IMR-90 (cell line): Measurements from ENCODE around the gene CCDC107. TPM values are rescaled to one million over a fixed set of nuclear protein-coding genes. Genes with fewer than 3 reads are reported as not detected.

Experiments used
- ATAC-seq: fragments of 200-7000 bp; cut with Tn5 transposase; 2 replicates; pipeline ENCODE4 v1.9.1; 2020; ENCODE audit warnings: low read depth, mild to moderate bottlenecking, moderate library complexity
- BruUV-seq: library from RNA; stranded (reverse); fragments of 400-500 nt; replicated peaks from 2 replicates; lab custom pipeline; 2021; lab: Mats Ljungman, UMichigan
- CTCF ChIA-PET: fragments of 300-600 bp; formaldehyde crosslinking; extraction: SDS; loops from one replicate; lab custom pipeline; 2021; ENCODE audit warnings: antibody characterized with exemption; lab: Yijun Ruan, JAX
- POLR2A ChIA-PET: fragments of 300-600 bp; sonication (Branson Sonifier 250); formaldehyde crosslinking; loops from one replicate; lab custom pipeline; 2022; ENCODE audit warnings: antibody characterized with exemption; ENCODE audit not compliant: unreplicated experiment; lab: Charles Lee
- DNase-seq: peaks from one replicate; pipeline ENCODE4 v3.0.0; 2013
- H2AFZ ChIP-seq: replicated peaks from 2 replicates; pipeline ENCODE3; 2013; ENCODE audit warnings: low read length, mild to moderate bottlenecking; ENCODE audit not compliant: poor library complexity
- H2AK5ac ChIP-seq: 2 replicates; pipeline ENCODE4 v1.6.1; 2013; ENCODE audit warnings: low read depth, low read length, inconsistent platforms
- H2AK9ac ChIP-seq: replicated peaks from 2 replicates; pipeline ENCODE3; 2013; ENCODE audit warnings: mild to moderate bottlenecking, low read depth, low read length, moderate library complexity; ENCODE audit not compliant: poor library complexity
- H2BK120ac ChIP-seq: 2 replicates; pipeline ENCODE4 v1.6.1; 2013; ENCODE audit warnings: low read depth, low read length, inconsistent platforms
- H2BK15ac ChIP-seq: 3 replicates; pipeline ENCODE4 v1.6.1; 2013; ENCODE audit warnings: low read depth, low read length, inconsistent platforms
- H2BK20ac ChIP-seq: 2 replicates; pipeline ENCODE4 v1.6.1; 2013; ENCODE audit warnings: low read depth, mild to moderate bottlenecking, inconsistent platforms, low read length, moderate library complexity
- H2BK5ac ChIP-seq: 2 replicates; pipeline ENCODE4 v1.6.1; 2013; ENCODE audit warnings: mild to moderate bottlenecking, low read depth, low read length, inconsistent platforms; ENCODE audit not compliant: poor library complexity, severe bottlenecking
- H3K14ac ChIP-seq: replicated peaks from 2 replicates; pipeline ENCODE4 v1.6.1; 2013; ENCODE audit warnings: low read depth, low read length, inconsistent platforms
- H3K18ac ChIP-seq: 2 replicates; pipeline ENCODE4 v1.6.1; 2013; ENCODE audit warnings: low read depth, low read length, control low read depth
- H3K23ac ChIP-seq: 2 replicates; pipeline ENCODE4 v1.6.1; 2013; ENCODE audit warnings: low read depth, low read length, inconsistent platforms
- H3K27ac ChIP-seq: 2 replicates; pipeline ENCODE4 v1.5.1; 2013; ENCODE audit warnings: mild to moderate bottlenecking, control low read depth, low read length; ENCODE audit not compliant: insufficient read depth
- H3K27me3 ChIP-seq: 2 replicates; pipeline ENCODE4 v1.6.1; 2013; ENCODE audit warnings: low read length; ENCODE audit not compliant: control insufficient read depth, insufficient read depth
- H3K36me3 ChIP-seq: 2 replicates; pipeline ENCODE4 v1.6.1; 2013; ENCODE audit warnings: low read length, mixed read lengths; ENCODE audit not compliant: control insufficient read depth, insufficient read depth
- H3K4ac ChIP-seq: 2 replicates; pipeline ENCODE4 v1.6.1; 2013; ENCODE audit warnings: low read depth, low read length, inconsistent platforms
- H3K4me1 ChIP-seq: 2 replicates; pipeline ENCODE4 v1.6.1; 2013; ENCODE audit warnings: low read length, mixed read lengths; ENCODE audit not compliant: control insufficient read depth, insufficient read depth
- H3K4me2 ChIP-seq: 2 replicates; pipeline ENCODE4 v1.6.1; 2013; ENCODE audit warnings: low read depth, mild to moderate bottlenecking, control low read depth, low read length, moderate library complexity
- H3K4me3 ChIP-seq: 2 replicates; pipeline ENCODE4 v1.5.1; 2013; ENCODE audit warnings: low read depth, mild to moderate bottlenecking, control low read depth, low read length, moderate library complexity; ENCODE audit not compliant: insufficient read depth
- H3K56ac ChIP-seq: 2 replicates; pipeline ENCODE4 v1.6.1; 2013; ENCODE audit warnings: low read length, inconsistent platforms; ENCODE audit not compliant: insufficient read depth; ENCODE audit errors: extremely low read depth
- H3K79me1 ChIP-seq, 2 experiments: 2 replicates each; pipeline ENCODE4 v1.6.1; 2013; ENCODE audit warnings: low read length in 2 of 2, inconsistent platforms in 1 of 2, low read depth in 1 of 2
- H3K9ac ChIP-seq: 2 replicates; pipeline ENCODE4 v1.6.1; 2013; ENCODE audit warnings: low read depth, low read length, control low read depth
- H3K9me1 ChIP-seq: 2 replicates; pipeline ENCODE4 v1.6.1; 2013; ENCODE audit warnings: low read length, inconsistent platforms; ENCODE audit not compliant: insufficient read depth
- H3K9me3 ChIP-seq: 2 replicates; pipeline ENCODE4 v1.6.1; 2013; ENCODE audit warnings: low read length; ENCODE audit not compliant: control insufficient read depth, insufficient read depth
- H4K20me1 ChIP-seq: 2 replicates; pipeline ENCODE4 v1.6.1; 2013; ENCODE audit warnings: low read length, inconsistent platforms; ENCODE audit not compliant: insufficient read depth
- H4K5ac ChIP-seq: 2 replicates; pipeline ENCODE4 v1.6.1; 2013; ENCODE audit warnings: mild to moderate bottlenecking, low read depth, low read length, control low read depth
- H4K8ac ChIP-seq, 2 experiments: 2 replicates each; pipeline ENCODE4 v1.6.1; 2013; ENCODE audit warnings: low read depth in 2 of 2, low read length in 2 of 2, control low read depth in 1 of 2, inconsistent platforms in 1 of 2
- H4K91ac ChIP-seq: 2 replicates; pipeline ENCODE4 v1.6.1; 2013; ENCODE audit warnings: low read depth, low read length, inconsistent platforms; ENCODE audit not compliant: insufficient read depth
- BHLHE40 ChIP-seq: fragments of 150-350 bp; IDR thresholded peaks from 2 replicates; pipeline ENCODE4 v1.6.1; 2016; ENCODE audit warnings: mild to moderate bottlenecking, low read depth, low read length
- CEBPB ChIP-seq: IDR thresholded peaks from 2 replicates; pipeline ENCODE4 v1.6.1; 2012; ENCODE audit warnings: low read depth, low read length, improper control_type of control experiment
- CHD1 ChIP-seq: IDR thresholded peaks from 2 replicates; pipeline ENCODE4 v1.6.1; 2012; ENCODE audit warnings: low read depth, low read length, improper control_type of control experiment
- CTCF ChIP-seq: conservative IDR thresholded peaks from 2 replicates; pipeline ENCODE4 v1.5.1; 2012; ENCODE audit warnings: mild to moderate bottlenecking, low read depth, low read length, improper control_type of control experiment
- ELK1 ChIP-seq: fragments of 150-350 bp; IDR thresholded peaks from 2 replicates; pipeline ENCODE4 v1.6.1; 2016; ENCODE audit warnings: low read depth, mild to moderate bottlenecking, low read length, moderate library complexity, borderline replicate concordance
- FOS ChIP-seq: fragments of 150-350 bp; IDR thresholded peaks from 2 replicates; pipeline ENCODE4 v1.6.1; 2016; ENCODE audit warnings: low read depth, low read length
- MAFK ChIP-seq: IDR thresholded peaks from 2 replicates; pipeline ENCODE4 v1.6.1; 2012; ENCODE audit warnings: low read depth, low read length, improper control_type of control experiment
- MAZ ChIP-seq: IDR thresholded peaks from 2 replicates; pipeline ENCODE4 v1.6.1; 2012; ENCODE audit warnings: low read depth, mild to moderate bottlenecking, low read length, improper control_type of control experiment, moderate library complexity, borderline replicate concordance
- MXI1 ChIP-seq: IDR thresholded peaks from 2 replicates; pipeline ENCODE4 v1.6.1; 2012; ENCODE audit warnings: low read depth, mild to moderate bottlenecking, low read length, moderate library complexity, borderline replicate concordance
- NFE2L2 ChIP-seq: fragments of 150-350 bp; IDR thresholded peaks from 2 replicates; pipeline ENCODE4 v1.6.1; 2016; ENCODE audit warnings: low read depth, mild to moderate bottlenecking, low read length
- RAD21 ChIP-seq: IDR thresholded peaks from 2 replicates; pipeline ENCODE4 v1.6.1; 2012; ENCODE audit warnings: low read length, improper control_type of control experiment
- RCOR1 ChIP-seq: IDR thresholded peaks from 2 replicates; pipeline ENCODE4 v1.6.1; 2012; ENCODE audit warnings: mild to moderate bottlenecking, low read length, improper control_type of control experiment; ENCODE audit not compliant: insufficient replicate concordance
- RFX5 ChIP-seq: IDR thresholded peaks from 2 replicates; pipeline ENCODE4 v1.8.0; 2012; ENCODE audit warnings: low read depth, mild to moderate bottlenecking, low read length, moderate library complexity
- USF2 ChIP-seq: fragments of 150-350 bp; IDR thresholded peaks from 2 replicates; pipeline ENCODE4 v1.6.1; 2017; ENCODE audit warnings: mild to moderate bottlenecking, antibody characterized with exemption, low read length, low read depth
- WGBS, 2 experiments: methylation state at CpG; one replicate each; pipeline versions ENCODE4 v1.1.5 to v1.1.7; 2013; ENCODE audit warnings: missing lambda C conversion rate in 2 of 2; ENCODE audit not compliant: insufficient read length in 1 of 2; ENCODE audit errors: extremely low coverage in 2 of 2; 5-methylcytosine and 5-hydroxymethylcytosine counted together
- dilution Hi-C: fragments of 300-500 bp; cut with HindIII; formaldehyde crosslinking; loops from one replicate; pipeline ENCODE4 v1.14.3; 2018; ENCODE audit warnings: low sequenced_read_pairs; ENCODE audit not compliant: unreplicated experiment
- in situ Hi-C: fragments of 300-500 bp; cut with MboI; formaldehyde crosslinking; loops from 3 replicates; pipeline ENCODE4 v1.14.3; 2019; ENCODE audit warnings: low sequenced_read_pairs, inconsistent platforms, mixed read lengths
- intact Hi-C: fragments of 100-400 bp; cut with micrococcal nuclease; formaldehyde crosslinking; loops from 2 replicates; pipeline ENCODE4 v1.10.0; 2022
- polyA plus RNA-seq, 3 experiments: library from polyadenylated mRNA; depleted of rRNA; stranded (reverse); fragments of >200 nt; gene quantifications; 2 replicates each; pipeline ENCODE4 v1.2.3, GENCODE V29; 2012; ENCODE audit warnings: low replicate concordance in 1 of 3
- total RNA-seq: library from RNA; depleted of rRNA; stranded (reverse); fragments of >200 nt; gene quantifications from 2 replicates; pipeline ENCODE4 v1.2.3, GENCODE V29; 2012

Gene CCDC107
- total and polyA plus RNA-seq, 2 of the 4 experiments (the other 2 are of a cell fraction): 6.8 to 21.1 TPM

GRCh38 chr9:35691334-35691650, 33.2 kb downstream of the CCDC107 start:
- no CpG with 5 or more reads among the region's 10 CpGs for WGBS, 2 experiments
- Histone ChIP-seq H3K56ac (peak overlapping the region; percentile 82), H4K5ac (peak overlapping the region; percentile 69), H3K9ac (peak overlapping the region; percentile 95), H2BK20ac (peak overlapping the region; percentile 30; the same call in 1 of the 2 replicates), H3K4me2 (peak overlapping the region; percentile 73), H2AFZ (peak overlapping the region; percentile 85), H2BK120ac (peak overlapping the region; percentile 75), H4K20me1 (peaks cover 37% of the 10 kb centered on the region), H3K4me3 (peak overlapping the region; percentile 56), H2BK15ac (peak overlapping the region; percentile 94; the same call in 1 of the 3 replicates), H3K79me1 (peaks cover 0 to 53% of the 10 kb centered on the region in 2 experiments), H3K23ac (peak overlapping the region; percentile 84; the same call in 1 of the 2 replicates), H3K9me1 (peaks cover 19% of the 10 kb centered on the region), H3K9me3 (no peaks in the 10 kb centered on the region), H2AK9ac (peak overlapping the region; percentile 77), H3K4me1 (peaks cover 19% of the 10 kb centered on the region), H3K4ac (peak overlapping the region; percentile 96), H3K14ac (peak overlapping the region; percentile 91), H2AK5ac (peak overlapping the region; percentile 97), H4K91ac (peak overlapping the region; percentile 97), H4K8ac (peak overlapping the region; percentile 93 to 96), H2BK5ac (peak overlapping the region; percentile 98), H3K27me3 (no peaks in the 10 kb centered on the region), H3K27ac (peak overlapping the region; percentile 98), H3K18ac (peak overlapping the region; percentile 80), H3K36me3 (peaks cover 28% of the 10 kb centered on the region)
- dilution Hi-C loops: no loop called here
- POLR2A ChIA-PET: interaction anchor here (0.6 to 2.6 kb wide), 7 partner anchors 8 to 41 kb away, joined by 3 to 25 read pairs (median 4); partner anchors contain the start of genes CREB3 and TLN1
- intact Hi-C loops: loop anchor here (2.0 to 5.0 kb wide), 2 partner anchors 34 to 38 kb away; partner anchors contain the start of genes CCDC107 and RMRP
- CTCF ChIA-PET: interaction anchor here (0.9 kb wide), 1 partner anchor 10 kb away, joined by 4 read pairs; no protein-coding TSS in a partner anchor
- in situ Hi-C loops: no loop called here
- BruUV-seq: TSS peak; percentile 79
- no peak for DNase-seq
- no peak for TF ChIP-seq NFE2L2
- no peak for TF ChIP-seq BHLHE40
- TF ChIP-seq MAZ: no peak
- no peak for TF ChIP-seq CEBPB
- TF ChIP-seq MXI1: no peak
- no peak for TF ChIP-seq MAFK
- no peak for TF ChIP-seq CTCF
- no peak for TF ChIP-seq CHD1
- TF ChIP-seq USF2: no peak
- no peak for TF ChIP-seq FOS
- TF ChIP-seq RCOR1: no peak
- TF ChIP-seq RAD21: no peak
- no peak for TF ChIP-seq RFX5
- no peak for TF ChIP-seq ELK1
- no peak for ATAC-seq
